H1 (cell line): ENCODE measurements around the gene MBP. TPM values are rescaled to one million over a fixed set of nuclear protein-coding genes. Genes with fewer than 3 reads are reported as not detected.

ENCODE experiments used
- CHD2 ChIP-seq: IDR thresholded peaks from 2 replicates; pipeline ENCODE4 v1.6.1; 2012; ENCODE audit warnings: low read length, improper control_type of control experiment
- NANOG ChIP-seq: IDR thresholded peaks from 2 replicates; pipeline ENCODE4 v1.6.1; 2011; ENCODE audit warnings: low read length, low read depth, mild to moderate bottlenecking, inconsistent platforms; ENCODE audit not compliant: insufficient read depth, poor library complexity, severe bottlenecking
- POLR2A ChIP-seq, 2 experiments: IDR thresholded peaks; 1 replicate in 1 of 2; 2 replicates in 1 of 2; pipeline ENCODE4 v1.6.1; 2011; ENCODE audit warnings: low read depth in 2 of 2, low read length in 2 of 2, mild to moderate bottlenecking in 2 of 2; ENCODE audit errors: control extremely low read depth in 1 of 2
- polyA plus RNA-seq, 7 experiments: library from polyadenylated mRNA; depleted of rRNA in 3 of 7; stranded (reverse) in 5 of 7; unstranded in 2 of 7; fragments of >200 nt in 5 of 7; fragments of 200-250 nt in 2 of 7; gene quantifications; 1 replicate in 5 of 7; 2 replicates in 1 of 7; 4 replicates in 1 of 7; pipeline versions ENCODE4 v1.2.1 to v1.2.3, GENCODE V29; 2011 to 2013; ENCODE audit warnings: missing spikeins in 2 of 7, mixed read lengths in 2 of 7
- total RNA-seq: library from RNA; stranded (reverse); fragmentation: NEBNext Ultra II Directional; extraction: Animal tissue kit (Norgen Biotek cat#: 25700); gene quantifications from 2 replicates; pipeline ENCODE4 v1.2.1, GENCODE V29; 2021
- TF ChIP-seq, protein P1 (sequence below): IDR thresholded peaks from 2 replicates; pipeline ENCODE4 v1.6.1; 2011; ENCODE audit warnings: low read depth, mild to moderate bottlenecking, low read length; ENCODE audit not compliant: insufficient read depth

The MBP gene
- total and polyA plus RNA-seq, 2 of the 8 experiments (the other 6 are each of a cell fraction or from before 2014, with no cell fraction given) = 7.7 to 19.2 TPM

DNA sequence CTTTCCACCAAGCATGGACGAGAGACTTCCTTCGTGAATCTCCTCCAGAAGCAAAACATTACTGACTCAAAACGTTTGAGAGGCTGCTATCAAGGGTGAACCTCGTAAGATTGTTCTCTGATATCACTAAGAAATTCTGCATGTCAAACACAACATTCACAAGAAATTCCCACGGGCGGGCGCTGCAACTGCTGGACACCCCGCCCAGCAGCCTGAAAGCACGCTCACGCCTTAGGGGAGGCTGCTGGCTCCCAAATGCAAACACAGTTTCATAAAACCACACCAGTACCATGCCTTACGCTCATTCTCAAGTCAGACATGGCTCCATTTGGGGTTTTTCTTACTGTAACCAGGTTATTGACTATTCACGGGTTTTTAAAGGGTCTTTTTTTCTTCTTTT lies 39.0 kb downstream of the MBP start (continued):
- TF ChIP-seq, protein P1, sequence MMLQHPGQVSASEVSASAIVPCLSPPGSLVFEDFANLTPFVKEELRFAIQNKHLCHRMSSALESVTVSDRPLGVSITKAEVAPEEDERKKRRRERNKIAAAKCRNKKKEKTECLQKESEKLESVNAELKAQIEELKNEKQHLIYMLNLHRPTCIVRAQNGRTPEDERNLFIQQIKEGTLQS = no peak
- TF ChIP-seq NANOG (no peak), CHD2 (no peak), POLR2A (IDR thresholded peaks at IDR 0.05; ENCODE audit: control extremely low read depth in 1 of 2, low read depth in 2 of 2, low read length in 2 of 2) (no peak)
- TF ChIP-seq, all 59 proteins: peak for 0
